Breast epithelium (tissue), 4 donors: ENCODE results near the gene GOLGA7B. TPM values are rescaled to one million over a fixed set of nuclear protein-coding genes. Genes with fewer than 3 reads are reported as not detected.

Source experiments
- DNase-seq, 2 donors: peaks; one replicate each; pipeline ENCODE4 v3.0.0-alpha.2; 2019; ENCODE audit warnings: low spot score in 2 of 2
- H3K27ac ChIP-seq, 2 donors: fragments of 200-600 bp; sonication (generic) in 1 of 2; one replicate each; pipeline ENCODE4 v1.5.1; 2016 to 2019; ENCODE audit warnings: mild to moderate bottlenecking in 1 of 2
- H3K27me3 ChIP-seq, 2 donors: fragments of 200-600 bp; sonication (generic) in 1 of 2; one replicate each; pipeline versions ENCODE4 v1.5.1 to v1.6.0; 2017 to 2019; ENCODE audit warnings: control low read depth in 1 of 2, mild to moderate bottlenecking in 1 of 2
- H3K36me3 ChIP-seq: fragments of 200-600 bp; one replicate; pipeline ENCODE4 v1.5.1; 2019
- H3K4me1 ChIP-seq, 2 donors: fragments of 200-600 bp; sonication (generic); one replicate each; pipeline ENCODE4 v1.5.1; 2016 to 2019; ENCODE audit warnings: control low read depth in 1 of 2
- H3K4me3 ChIP-seq, 3 donors: fragments of 200-600 bp; sonication (generic); 1 replicate in 2 of 3; 2 replicates in 1 of 3; pipeline ENCODE4 v1.5.1; 2016 to 2019; ENCODE audit warnings: mild to moderate bottlenecking in 3 of 3, moderate library complexity in 2 of 3
- H3K9me3 ChIP-seq, 2 donors: fragments of 200-600 bp; sonication (generic) in 1 of 2; one replicate each; pipeline ENCODE4 v1.5.1; 2016 to 2019; ENCODE audit warnings: control low read depth in 1 of 2
- POLR2A ChIP-seq: fragments of 450-650 bp; IDR thresholded peaks from one replicate; pipeline ENCODE4 v1.6.1; 2016; ENCODE audit warnings: antibody characterized with exemption, mild to moderate bottlenecking, moderate library complexity
- POLR2AphosphoS5 ChIP-seq, 3 donors: sonication (generic); formaldehyde crosslinking; IDR thresholded peaks; one replicate each; pipeline ENCODE4 v1.6.1; 2017; ENCODE audit warnings: antibody characterized with exemption in 3 of 3
- intact Hi-C: fragments of 100-400 bp; cut with DNase I; formaldehyde crosslinking; loops from one replicate; pipeline ENCODE4 v1.15.1; 2023; ENCODE audit warnings: low total_unique reads
- total RNA-seq, 3 donors: library from RNA; depleted of rRNA; stranded (reverse); fragments of >200 nt; gene quantifications; one replicate each; pipeline ENCODE4 v1.1.0, GENCODE V29; 2016
- TF ChIP-seq, protein P1 (sequence below), 3 donors: fragments of 450-650 bp; IDR thresholded peaks; one replicate each; pipeline ENCODE4 v1.5.1; 2016 to 2017; ENCODE audit warnings: antibody characterized with exemption in 3 of 3, mild to moderate bottlenecking in 3 of 3, moderate library complexity in 3 of 3

The GOLGA7B gene
- 1 to 10 TPM in 1 of 3 donors, under 1 TPM in 2; 0.33 to 3.2 (median 0.59) TPM for total RNA-seq

DNA sequence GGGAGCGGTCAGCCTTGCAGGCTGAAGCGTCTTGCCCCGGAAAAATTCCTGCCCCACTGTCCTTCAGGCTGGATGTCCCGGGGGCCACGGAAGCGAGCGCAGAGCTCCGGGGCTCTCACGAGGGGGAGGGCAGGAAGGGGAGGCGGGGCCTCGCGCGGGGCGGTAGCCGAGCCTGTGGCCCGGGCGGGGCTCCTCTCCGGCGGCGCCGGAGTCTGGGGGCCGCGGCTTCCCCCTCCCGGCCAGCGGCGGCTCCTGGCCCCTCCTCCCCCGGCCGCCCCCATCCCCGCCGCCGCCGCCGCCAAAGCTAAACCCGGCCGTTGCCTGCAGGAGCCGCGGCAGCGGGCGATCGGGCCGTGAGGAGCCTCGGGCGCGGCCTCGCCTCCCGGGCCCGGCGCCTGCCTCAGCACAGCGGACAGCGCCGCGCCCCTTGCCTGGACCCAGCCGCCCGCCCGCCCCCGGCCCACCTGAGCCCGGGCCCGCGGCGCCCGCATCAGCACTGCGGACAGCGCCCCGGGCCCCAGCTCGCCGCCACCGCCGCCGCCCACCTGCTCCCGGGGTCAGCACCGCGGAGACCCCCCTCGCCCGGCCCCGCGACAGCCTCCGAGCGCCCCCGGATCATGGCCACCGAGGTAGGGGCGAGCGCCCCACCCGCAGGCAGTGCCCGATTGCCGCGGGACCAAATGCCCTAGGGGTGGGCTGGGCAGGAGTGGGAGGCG, at the start of gene GOLGA7B:
Gene GOLGA7B, plus strand, starts transcription at position 157 of the 716 bp plus-strand sequence. Its CDS starts 461 bp downstream, at position 618.
- no peak for DNase-seq
- H3K27me3 ChIP-seq: peaks cover 0 to 14% of the 10 kb centered on the region in 2 donors

DNA sequence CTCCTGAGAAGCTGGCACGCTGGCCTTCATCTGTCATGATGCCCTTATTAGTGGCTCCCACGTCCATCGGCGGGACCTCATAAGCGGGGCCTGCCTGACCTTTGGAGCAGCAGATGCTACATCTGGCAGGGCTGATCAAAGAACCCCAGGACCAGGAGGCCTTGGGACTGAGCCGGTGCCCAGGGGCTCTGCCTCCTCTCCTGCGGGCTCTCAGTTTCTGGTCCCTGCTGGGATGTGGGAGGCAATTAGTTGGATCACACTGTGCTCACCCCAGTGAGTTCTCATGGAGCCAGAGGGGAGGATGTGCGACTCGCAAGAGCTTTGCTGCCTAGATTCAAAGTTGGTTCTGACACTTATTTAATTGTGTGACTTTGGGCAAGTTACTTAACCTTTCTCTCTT, 49.2 kb upstream of the GOLGA7B start:
- Histone ChIP-seq H3K4me1 (no peaks in the 10 kb centered on the region), H3K27ac (no peak overlapping the region), H3K9me3 (peaks cover 0 to 6% of the 10 kb centered on the region in 2 donors), H3K27me3 (peaks cover 0 to 3% of the 10 kb centered on the region in 2 donors), H3K4me3 (no peak overlapping the region), H3K36me3 (no peaks in the 10 kb centered on the region)
- TF ChIP-seq POLR2A: no peak
- TF ChIP-seq, protein P1, sequence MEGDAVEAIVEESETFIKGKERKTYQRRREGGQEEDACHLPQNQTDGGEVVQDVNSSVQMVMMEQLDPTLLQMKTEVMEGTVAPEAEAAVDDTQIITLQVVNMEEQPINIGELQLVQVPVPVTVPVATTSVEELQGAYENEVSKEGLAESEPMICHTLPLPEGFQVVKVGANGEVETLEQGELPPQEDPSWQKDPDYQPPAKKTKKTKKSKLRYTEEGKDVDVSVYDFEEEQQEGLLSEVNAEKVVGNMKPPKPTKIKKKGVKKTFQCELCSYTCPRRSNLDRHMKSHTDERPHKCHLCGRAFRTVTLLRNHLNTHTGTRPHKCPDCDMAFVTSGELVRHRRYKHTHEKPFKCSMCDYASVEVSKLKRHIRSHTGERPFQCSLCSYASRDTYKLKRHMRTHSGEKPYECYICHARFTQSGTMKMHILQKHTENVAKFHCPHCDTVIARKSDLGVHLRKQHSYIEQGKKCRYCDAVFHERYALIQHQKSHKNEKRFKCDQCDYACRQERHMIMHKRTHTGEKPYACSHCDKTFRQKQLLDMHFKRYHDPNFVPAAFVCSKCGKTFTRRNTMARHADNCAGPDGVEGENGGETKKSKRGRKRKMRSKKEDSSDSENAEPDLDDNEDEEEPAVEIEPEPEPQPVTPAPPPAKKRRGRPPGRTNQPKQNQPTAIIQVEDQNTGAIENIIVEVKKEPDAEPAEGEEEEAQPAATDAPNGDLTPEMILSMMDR (IDR thresholded peaks at IDR 0.05): no peak
- no peak for TF ChIP-seq POLR2AphosphoS5 (IDR thresholded peaks at IDR 0.05)
- intact Hi-C loops: no loop called here
- no peak for DNase-seq

More for the DNA sequence above, at the start of gene GOLGA7B:
- no peaks in the 10 kb centered on the region for H3K9me3 ChIP-seq
- intact Hi-C loops: no loop called here
- no peaks in the 10 kb centered on the region for H3K36me3 ChIP-seq
- TF ChIP-seq POLR2A (no peak), POLR2AphosphoS5 (IDR thresholded peaks at IDR 0.05) (no peak)
- TF ChIP-seq, protein P1 (IDR thresholded peaks at IDR 0.05): no peak
- H3K4me1 ChIP-seq: peaks cover 0 to 5% of the 10 kb centered on the region in 2 donors
- H3K27ac ChIP-seq: peak within 1 kb of the TSS in 1 of 2 donors; percentile 25
- peak within 1 kb of the TSS; percentile 47 to 67 (median 62) for H3K4me3 ChIP-seq

DNA sequence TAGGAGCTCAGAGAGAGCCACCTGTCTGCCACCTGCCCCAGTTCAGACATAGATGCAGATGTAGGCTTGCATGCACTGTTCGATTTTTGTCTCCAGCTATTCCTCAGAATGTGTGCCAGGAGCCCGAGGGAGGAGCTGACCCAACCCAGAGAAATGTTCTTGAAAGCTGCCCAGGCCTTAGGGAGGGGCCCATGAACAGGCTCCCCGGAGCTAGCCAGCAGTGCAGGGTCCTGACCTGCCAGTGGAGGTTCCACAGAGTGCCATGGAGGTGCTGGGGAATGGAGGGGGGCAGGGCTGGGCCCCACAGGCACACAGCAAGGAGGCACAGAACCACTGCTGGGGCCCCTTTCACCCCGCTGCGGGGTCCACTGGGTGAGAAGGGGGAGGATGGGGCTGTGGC, 48.2 kb upstream of the GOLGA7B start:
- Histone ChIP-seq H3K4me3 (no peak overlapping the region), H3K9me3 (peaks cover 0 to 6% of the 10 kb centered on the region in 2 donors), H3K27me3 (peaks cover 0 to 3% of the 10 kb centered on the region in 2 donors), H3K36me3 (no peaks in the 10 kb centered on the region), H3K27ac (no peak overlapping the region), H3K4me1 (no peaks in the 10 kb centered on the region)
- TF ChIP-seq POLR2A (no peak), POLR2AphosphoS5 (IDR thresholded peaks at IDR 0.05) (no peak)
- TF ChIP-seq, protein P1 (IDR thresholded peaks at IDR 0.05): no peak
- no peak for DNase-seq
- intact Hi-C loops: no loop called here

DNA sequence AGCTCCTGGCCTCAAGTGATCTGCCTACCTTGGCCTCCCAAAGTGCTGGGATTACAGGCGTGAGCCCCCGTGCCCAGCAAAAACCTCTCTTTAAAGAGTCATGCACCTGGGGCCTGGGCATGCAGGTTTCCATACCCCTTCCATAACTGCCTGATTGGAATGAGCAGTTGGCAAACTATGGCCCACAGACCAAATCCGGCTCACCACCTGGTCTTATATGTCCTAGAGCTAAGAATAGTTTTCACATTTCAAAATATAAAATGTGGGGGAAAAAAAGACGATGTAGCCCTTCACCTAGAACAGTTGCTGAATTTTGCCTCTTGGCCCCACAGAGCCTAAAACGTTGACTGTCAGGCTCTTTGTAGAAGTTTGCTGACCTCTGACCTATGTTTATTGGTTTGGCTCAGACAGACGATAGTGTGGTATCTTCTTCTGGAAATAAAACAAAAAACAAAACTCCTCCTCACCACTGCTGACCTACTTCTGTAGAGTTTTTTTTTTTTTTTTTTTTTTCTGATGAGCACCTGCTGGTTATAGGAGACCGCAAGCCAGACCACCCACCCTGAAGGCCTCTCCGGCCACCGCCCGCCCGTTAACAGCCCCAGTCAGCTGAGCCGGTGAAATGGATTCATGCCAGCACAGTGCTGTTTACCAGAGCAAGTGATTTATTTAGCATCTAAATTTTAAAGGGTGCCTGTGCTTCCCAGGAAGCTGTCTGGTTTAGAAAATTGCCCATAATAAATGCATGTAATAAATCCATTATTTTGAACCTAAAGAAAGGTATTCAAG, 44.4 kb upstream of the GOLGA7B start:
- DNase-seq: no peak
- TF ChIP-seq, protein P1 (IDR thresholded peaks at IDR 0.05): no peak
- TF ChIP-seq POLR2A (no peak), POLR2AphosphoS5 (IDR thresholded peaks at IDR 0.05) (no peak)
- Histone ChIP-seq H3K27me3 (peaks cover 0 to 3% of the 10 kb centered on the region in 2 donors), H3K36me3 (no peaks in the 10 kb centered on the region), H3K4me1 (no peaks in the 10 kb centered on the region), H3K4me3 (no peak overlapping the region), H3K27ac (no peak overlapping the region), H3K9me3 (no peaks in the 10 kb centered on the region)
- intact Hi-C loops: no loop called here

DNA sequence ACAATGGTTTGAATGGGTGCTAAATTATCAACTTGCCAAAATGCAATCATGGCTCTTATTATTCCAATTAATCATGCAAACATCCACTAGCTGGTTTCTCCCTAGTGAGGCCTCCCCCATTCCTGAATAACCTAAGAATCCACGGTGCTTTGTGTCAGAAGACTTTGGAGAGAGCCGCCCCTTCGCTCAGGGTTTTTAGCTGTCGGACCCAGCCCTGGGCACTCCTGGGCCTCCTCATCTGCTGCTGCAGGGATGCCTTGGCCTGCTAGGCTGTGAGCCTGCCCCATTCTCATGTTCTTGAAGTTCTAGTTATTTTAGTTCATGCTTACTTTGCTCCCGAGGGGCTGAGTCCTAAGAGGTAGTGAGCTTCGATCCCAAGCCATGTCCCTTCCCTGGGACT, 43.7 kb upstream of the GOLGA7B start:
- intact Hi-C loops: no loop called here
- H3K4me3 ChIP-seq: no peak overlapping the region
- TF ChIP-seq POLR2A: no peak
- TF ChIP-seq, protein P1 (IDR thresholded peaks at IDR 0.05): no peak
- TF ChIP-seq POLR2AphosphoS5 (IDR thresholded peaks at IDR 0.05): no peak
- peaks cover 0 to 3% of the 10 kb centered on the region in 2 donors for H3K27me3 ChIP-seq
- no peaks in the 10 kb centered on the region for H3K4me1 ChIP-seq
- H3K9me3 ChIP-seq: no peaks in the 10 kb centered on the region
- no peaks in the 10 kb centered on the region for H3K36me3 ChIP-seq
- H3K27ac ChIP-seq: no peak overlapping the region
- DNase-seq: no peak
